Measurements from ENCODE around the gene PCOLCE2.

DNA sequence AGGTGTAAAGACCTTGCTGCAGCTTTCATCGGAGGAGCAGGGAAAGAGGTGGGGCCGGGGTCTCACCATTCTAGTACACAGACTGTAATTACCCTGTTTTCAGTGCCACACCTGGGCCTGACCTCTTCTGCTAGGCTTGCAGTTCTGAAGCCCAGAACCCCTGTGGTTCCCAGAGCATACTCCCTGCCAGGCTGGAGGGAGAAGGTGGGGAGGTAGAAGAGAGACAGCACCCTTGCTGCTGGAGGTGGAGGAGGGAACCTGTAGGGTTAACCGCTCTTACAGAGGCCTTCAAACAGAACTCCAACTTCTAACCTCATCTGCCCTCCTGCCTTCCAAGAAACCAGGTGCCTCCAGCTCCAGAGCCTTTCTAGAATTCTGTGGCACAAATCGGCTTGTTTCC lies 27.0 kb downstream of the PCOLCE2 start:
- no peak for TF ChIP-seq CTCF (conservative IDR thresholded peaks at IDR 0.05 in 1 of 2, IDR thresholded peaks at IDR 0.05 in 1 of 2; ENCODE audit: extremely low read depth in 1 of 2, insufficient read depth in 1 of 2, low read depth in 1 of 2, low read length in 2 of 2)
- TF ChIP-seq EZH2 (IDR thresholded peaks at IDR 0.05; ENCODE audit: borderline replicate concordance, low read length), result no peak

Measured in mammary epithelial cell (primary cell).